Measurements from ENCODE around the gene SPA17.
A peak's percentile ranks its signal among the peaks of the same experiment; 100 is the strongest.

SPA17 gene

GRCh38 chr11:124663861-124664260 is 9.8 kb upstream of the SPA17 start:
- no peak for DNase-seq

GRCh38 chr11:124667601-124668000 is 6.1 kb upstream of the SPA17 start:
- DNase-seq = no peak

- DNase-seq = peak; percentile 33
These were observed 4.5 kb upstream of the SPA17 start for GRCh38 chr11:124669193-124669592.

- DNase-seq = peak; percentile 92
These were observed 3.0 kb upstream of the SPA17 start for GRCh38 chr11:124670732-124671131.

GRCh38 chr11:124672536-124673215 is 1.0 kb upstream of the SPA17 start:
- no peak for DNase-seq

- no peak for DNase-seq
These were observed 439 bp downstream of the SPA17 start for GRCh38 chr11:124674168-124674517.

GRCh38 chr11:124674571-124674970 is 867 bp downstream of the SPA17 start:
- DNase-seq = no peak

GRCh38 chr11:124676386-124676785 is 2.7 kb downstream of the SPA17 start:
- peak; percentile 40 for DNase-seq

GRCh38 chr11:124678416-124678815 is 4.7 kb downstream of the SPA17 start:
- DNase-seq = no peak

- DNase-seq = no peak
These were observed 7.7 kb downstream of the SPA17 start for GRCh38 chr11:124681421-124681820.

GRCh38 chr11:124682443-124682842 is 8.7 kb downstream of the SPA17 start:
- no peak for DNase-seq

- no peak for DNase-seq
These were observed 19.4 kb downstream of the SPA17 start for GRCh38 chr11:124693142-124693541.

GRCh38 chr11:124699547-124699946 is 25.8 kb downstream of the SPA17 start:
- no peak for DNase-seq

- no peak for DNase-seq
These were observed 26.3 kb downstream of the SPA17 start for GRCh38 chr11:124700028-124700427.

- no peak for DNase-seq
These were observed 34.1 kb downstream of the SPA17 start for GRCh38 chr11:124707829-124708228.

GRCh38 chr11:124712392-124712791 is 38.7 kb downstream of the SPA17 start:
- DNase-seq = no peak

- no peak for DNase-seq
These were observed 42.9 kb downstream of the SPA17 start for GRCh38 chr11:124716591-124716990.

- no peak for DNase-seq
These were observed 43.7 kb downstream of the SPA17 start for GRCh38 chr11:124717421-124717785.

- DNase-seq = peak; percentile 52
These were observed 44.3 kb downstream of the SPA17 start for GRCh38 chr11:124717786-124718651.

GRCh38 chr11:124718801-124719200 is 45.1 kb downstream of the SPA17 start:
- DNase-seq = no peak

GRCh38 chr11:124719534-124719933 is 45.8 kb downstream of the SPA17 start:
- no peak for DNase-seq

- DNase-seq = no peak
These were observed 48.5 kb downstream of the SPA17 start for GRCh38 chr11:124722176-124722575.

GRCh38 chr11:124724979-124725718 is 51.4 kb downstream of the SPA17 start:
- no peak for DNase-seq

- peak; percentile 53 for DNase-seq
These were observed 52.0 kb downstream of the SPA17 start for GRCh38 chr11:124725719-124726105.

All from MV-4-11 (cell line).